Measurements from ENCODE around the gene THNSL1.

DNA sequence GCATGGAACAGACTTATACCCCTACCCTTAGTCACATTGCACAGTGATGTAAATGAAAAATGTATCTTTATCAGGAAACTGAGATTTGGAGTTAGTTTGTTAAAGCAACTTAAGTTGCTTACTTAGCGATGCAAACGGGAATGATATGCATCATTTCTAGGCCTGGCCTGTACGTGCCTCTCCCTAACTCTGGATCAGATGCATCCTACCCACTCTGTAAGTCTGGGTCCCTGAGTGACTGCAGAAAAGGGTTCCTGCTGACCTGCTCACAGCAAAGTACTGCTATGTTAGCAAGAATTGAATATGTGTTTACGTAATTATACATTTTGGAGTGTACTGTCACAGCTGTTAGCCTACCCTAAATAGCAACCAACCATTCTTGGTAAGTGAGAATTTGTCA, 33.3 kb upstream of the THNSL1 start:
- TF ChIP-seq, protein P1, sequence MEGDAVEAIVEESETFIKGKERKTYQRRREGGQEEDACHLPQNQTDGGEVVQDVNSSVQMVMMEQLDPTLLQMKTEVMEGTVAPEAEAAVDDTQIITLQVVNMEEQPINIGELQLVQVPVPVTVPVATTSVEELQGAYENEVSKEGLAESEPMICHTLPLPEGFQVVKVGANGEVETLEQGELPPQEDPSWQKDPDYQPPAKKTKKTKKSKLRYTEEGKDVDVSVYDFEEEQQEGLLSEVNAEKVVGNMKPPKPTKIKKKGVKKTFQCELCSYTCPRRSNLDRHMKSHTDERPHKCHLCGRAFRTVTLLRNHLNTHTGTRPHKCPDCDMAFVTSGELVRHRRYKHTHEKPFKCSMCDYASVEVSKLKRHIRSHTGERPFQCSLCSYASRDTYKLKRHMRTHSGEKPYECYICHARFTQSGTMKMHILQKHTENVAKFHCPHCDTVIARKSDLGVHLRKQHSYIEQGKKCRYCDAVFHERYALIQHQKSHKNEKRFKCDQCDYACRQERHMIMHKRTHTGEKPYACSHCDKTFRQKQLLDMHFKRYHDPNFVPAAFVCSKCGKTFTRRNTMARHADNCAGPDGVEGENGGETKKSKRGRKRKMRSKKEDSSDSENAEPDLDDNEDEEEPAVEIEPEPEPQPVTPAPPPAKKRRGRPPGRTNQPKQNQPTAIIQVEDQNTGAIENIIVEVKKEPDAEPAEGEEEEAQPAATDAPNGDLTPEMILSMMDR (IDR thresholded peaks at IDR 0.05) = no peak
- no peak for TF ChIP-seq RXRA (IDR thresholded peaks at IDR 0.05; ENCODE audit: borderline replicate concordance, low read depth)

Measured in SK-N-SH (cell line).